ENCODE measurements around the gene ARCN1.
"Not testable (repeated sequence)": the region's sequence is repeated elsewhere in the genome, so short reads cannot be mapped to it uniquely, and the experiment has no call there.

Gene ARCN1

DNA sequence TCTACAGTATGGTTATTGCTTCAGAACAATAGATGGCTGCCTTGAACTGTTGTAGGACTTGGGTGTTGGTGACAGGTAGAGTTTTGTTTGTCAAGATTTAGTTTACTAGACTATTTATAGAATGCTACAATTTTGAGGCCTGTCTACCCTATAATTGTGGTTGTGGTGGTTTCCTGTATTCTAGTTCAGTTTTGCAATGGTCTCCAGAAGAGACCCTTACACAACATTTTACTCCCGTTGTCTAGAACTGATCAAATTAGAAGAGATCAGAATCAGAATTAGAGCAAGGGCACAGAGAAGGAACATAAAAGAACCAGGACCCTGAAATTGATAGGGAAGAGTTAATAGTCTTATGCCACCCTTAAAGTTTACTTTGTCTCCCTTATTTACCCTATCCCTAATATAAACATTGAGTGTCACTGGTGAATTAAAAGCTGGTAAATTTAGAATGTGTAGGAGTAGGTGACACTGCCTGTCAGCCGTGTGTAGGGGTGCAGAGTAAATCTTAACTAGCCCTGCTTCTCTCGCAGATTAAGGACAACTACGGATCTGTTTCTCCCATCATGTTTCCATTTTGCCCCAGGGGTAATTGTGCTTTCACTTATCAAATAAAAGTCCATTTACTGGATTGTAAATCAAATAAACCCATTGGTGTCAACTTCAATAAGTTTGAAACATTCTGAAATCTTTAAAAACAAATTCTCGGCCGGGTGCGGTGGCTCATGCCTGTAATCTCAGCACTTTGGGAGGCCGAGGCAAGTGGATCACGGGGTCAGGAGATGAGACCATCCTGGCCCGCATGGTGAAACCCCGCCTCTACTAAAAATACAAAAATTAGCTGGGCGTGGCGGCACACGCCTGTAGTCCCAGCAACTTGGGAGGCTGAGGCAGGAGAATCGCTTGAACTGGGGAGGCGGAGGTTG is 24.3 kb downstream of the ARCN1 start:
- 0 out of 2 replicates have a peak overlapping the region, but pooled peaks have one; percentile 17 for H3K27ac ChIP-seq
- TF ChIP-seq, protein P1, sequence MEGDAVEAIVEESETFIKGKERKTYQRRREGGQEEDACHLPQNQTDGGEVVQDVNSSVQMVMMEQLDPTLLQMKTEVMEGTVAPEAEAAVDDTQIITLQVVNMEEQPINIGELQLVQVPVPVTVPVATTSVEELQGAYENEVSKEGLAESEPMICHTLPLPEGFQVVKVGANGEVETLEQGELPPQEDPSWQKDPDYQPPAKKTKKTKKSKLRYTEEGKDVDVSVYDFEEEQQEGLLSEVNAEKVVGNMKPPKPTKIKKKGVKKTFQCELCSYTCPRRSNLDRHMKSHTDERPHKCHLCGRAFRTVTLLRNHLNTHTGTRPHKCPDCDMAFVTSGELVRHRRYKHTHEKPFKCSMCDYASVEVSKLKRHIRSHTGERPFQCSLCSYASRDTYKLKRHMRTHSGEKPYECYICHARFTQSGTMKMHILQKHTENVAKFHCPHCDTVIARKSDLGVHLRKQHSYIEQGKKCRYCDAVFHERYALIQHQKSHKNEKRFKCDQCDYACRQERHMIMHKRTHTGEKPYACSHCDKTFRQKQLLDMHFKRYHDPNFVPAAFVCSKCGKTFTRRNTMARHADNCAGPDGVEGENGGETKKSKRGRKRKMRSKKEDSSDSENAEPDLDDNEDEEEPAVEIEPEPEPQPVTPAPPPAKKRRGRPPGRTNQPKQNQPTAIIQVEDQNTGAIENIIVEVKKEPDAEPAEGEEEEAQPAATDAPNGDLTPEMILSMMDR (IDR thresholded peaks at IDR 0.05): no peak
- no peak for TF ChIP-seq ZFX (IDR thresholded peaks at IDR 0.05; ENCODE audit: borderline replicate concordance)

DNA sequence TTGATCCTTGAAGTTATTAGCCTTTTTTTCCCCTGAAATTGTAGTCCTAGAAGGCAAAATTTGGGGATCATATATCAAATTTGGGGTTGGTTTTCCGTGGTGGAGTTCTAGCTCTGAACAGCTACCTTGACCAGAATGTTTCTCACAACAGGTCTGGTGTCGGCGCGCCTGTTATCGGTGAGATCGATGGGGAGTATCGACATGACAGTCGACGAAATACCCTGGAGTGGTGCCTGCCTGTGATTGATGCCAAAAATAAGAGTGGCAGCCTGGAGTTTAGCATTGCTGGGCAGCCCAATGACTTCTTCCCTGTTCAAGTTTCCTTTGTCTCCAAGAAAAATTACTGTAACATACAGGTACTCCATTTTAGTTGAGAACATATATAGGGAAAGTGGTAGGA is 25.3 kb downstream of the ARCN1 start:
- H3K27ac ChIP-seq: no peak overlapping the region
- TF ChIP-seq, protein P1 (IDR thresholded peaks at IDR 0.05): no peak
- no peak for TF ChIP-seq ZFX (IDR thresholded peaks at IDR 0.05; ENCODE audit: borderline replicate concordance)

DNA sequence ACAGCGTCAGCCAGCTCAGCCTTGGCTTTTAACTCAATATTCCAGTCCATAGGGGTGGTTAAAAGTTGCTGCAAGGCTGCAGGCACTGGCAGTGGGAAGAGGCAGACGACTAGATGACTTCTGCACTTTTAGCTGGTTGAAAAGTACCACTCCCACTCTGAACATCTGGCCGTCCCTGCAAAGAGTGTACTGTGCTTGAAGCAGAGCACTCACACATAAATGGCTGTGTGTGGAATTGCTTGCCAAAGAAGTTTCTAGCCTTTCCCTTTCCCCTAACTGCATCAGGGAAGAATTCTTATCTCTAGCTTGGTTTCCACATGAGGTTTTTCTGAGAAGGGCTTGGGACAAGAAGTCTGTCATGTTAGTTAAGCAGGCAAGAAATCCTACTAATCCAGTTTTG is 30.1 kb downstream of the ARCN1 start:
- peak overlapping the region; percentile 14 for H3K27ac ChIP-seq
- TF ChIP-seq ZFX (IDR thresholded peaks at IDR 0.05; ENCODE audit: borderline replicate concordance): no peak
- TF ChIP-seq, protein P1 (IDR thresholded peaks at IDR 0.05): no peak

DNA sequence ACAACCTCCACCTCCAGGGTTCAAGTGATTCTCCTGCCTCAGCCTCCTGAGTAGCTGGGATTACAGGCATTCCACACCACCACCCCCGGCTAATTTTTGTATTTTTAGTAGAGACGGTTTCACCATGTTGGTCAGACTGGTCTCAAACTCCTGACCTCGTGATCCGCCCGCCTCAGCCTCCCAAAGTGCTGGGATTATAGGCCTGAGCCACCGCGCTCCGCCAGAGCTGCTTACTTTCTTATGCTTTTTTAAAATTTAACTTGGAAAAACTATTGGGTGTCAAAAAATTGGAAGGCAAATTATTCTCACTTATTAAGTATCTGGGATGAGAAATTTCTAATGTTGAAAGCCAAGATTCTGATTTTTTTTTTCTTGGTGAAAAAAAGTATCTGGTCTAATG is 31.5 kb downstream of the ARCN1 start:
- H3K27ac ChIP-seq: not testable (repeated sequence)

DNA sequence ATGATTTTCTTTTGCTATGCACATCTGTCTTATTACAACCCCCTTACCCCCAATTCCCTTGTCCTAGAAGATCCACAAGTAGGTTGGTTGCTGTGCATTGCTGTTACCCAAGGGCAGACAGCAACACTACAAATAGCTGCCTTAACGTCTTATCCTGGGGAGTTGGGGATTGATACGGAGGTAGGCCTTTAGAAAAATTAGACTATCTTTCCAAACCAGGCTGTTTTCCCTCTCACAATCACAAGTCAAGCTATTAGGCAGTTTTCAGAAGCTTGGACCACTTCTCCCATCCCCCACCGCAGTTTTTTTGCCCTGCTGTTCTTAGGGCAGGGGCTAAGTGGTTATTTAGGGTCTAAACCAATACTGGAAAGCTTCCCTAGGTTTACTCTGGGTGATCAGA is 32.4 kb downstream of the ARCN1 start:
- no peak overlapping the region for H3K27ac ChIP-seq

DNA sequence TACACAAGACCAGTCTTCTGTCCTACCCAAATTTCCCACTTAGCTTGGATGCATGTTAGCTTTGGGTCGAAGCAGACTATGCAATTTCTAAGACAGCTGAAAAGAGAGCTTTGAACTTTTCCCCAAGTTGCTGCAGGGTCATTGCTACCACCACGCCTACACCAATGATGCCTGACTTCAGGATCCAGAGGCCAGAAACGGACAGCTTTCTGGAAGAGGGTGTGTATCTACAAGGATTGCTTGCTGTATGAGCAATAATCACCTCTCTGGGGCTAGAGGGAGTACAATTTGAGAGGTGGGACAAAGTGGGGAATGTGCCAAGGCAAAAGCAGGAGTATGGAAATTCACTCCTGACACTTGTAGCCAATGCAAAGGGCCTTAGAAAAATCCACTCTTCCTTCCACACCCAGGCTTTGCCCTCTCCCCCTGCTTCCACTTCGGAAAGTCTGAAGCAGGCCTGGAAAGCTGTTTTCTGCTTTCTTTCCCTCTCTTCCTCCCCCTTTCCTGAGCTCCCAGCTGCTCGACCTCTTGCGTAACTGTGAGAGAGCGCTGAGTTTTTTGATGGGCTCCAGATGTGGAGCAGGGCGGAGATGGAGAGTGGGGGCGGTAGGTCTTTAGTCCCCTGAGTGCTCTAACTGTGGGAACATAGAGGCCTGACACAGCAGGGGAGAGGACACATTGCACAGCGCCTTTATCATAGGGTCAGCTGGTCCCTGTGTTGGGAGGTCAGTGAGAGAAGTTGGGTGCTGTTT is 33.1 kb downstream of the ARCN1 start:
- no peak overlapping the region for H3K27ac ChIP-seq
- TF ChIP-seq ZFX (IDR thresholded peaks at IDR 0.05; ENCODE audit: borderline replicate concordance): no peak

More for the DNA sequence above, 32.4 kb downstream of the ARCN1 start:
- TF ChIP-seq ZFX (IDR thresholded peaks at IDR 0.05; ENCODE audit: borderline replicate concordance): no peak
- TF ChIP-seq, protein P1 (IDR thresholded peaks at IDR 0.05): no peak

DNA sequence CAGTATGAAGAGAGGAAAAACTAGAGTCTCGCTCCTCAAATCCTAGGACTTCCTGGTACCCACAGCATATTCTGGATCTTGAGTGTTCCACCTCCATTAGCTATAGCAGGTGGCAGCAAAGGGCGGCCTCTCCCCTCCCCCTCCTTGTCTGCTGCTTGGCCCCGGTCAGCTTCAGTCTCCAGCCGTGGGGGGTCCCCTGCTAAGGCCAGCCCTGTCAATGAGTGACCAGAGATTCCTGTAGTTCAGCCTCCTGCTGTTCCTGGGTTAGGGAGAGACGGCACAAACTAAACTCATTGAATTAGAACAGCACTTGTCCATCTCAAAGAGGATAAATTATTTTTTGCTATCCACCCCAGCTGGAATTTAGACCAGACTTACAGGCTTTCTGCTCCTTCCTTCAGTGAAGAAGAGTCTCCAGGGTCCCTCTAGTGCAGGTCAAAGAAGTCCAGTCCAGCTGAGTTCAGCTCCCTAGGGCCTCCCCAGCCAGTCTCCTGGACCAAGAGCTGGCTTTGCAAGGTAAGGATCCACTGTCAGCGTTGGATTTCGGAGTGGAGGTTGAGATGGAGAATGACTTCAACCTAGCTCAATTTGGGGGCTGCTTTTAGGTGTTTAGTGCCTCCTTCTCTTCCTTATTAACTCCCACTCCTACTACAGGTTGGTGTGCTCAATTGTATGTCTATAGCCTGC is 34.1 kb downstream of the ARCN1 start:
- H3K27ac ChIP-seq: no peak overlapping the region
- TF ChIP-seq, protein P1 (IDR thresholded peaks at IDR 0.05): no peak
- TF ChIP-seq ZFX (IDR thresholded peaks at IDR 0.05; ENCODE audit: borderline replicate concordance): no peak

DNA sequence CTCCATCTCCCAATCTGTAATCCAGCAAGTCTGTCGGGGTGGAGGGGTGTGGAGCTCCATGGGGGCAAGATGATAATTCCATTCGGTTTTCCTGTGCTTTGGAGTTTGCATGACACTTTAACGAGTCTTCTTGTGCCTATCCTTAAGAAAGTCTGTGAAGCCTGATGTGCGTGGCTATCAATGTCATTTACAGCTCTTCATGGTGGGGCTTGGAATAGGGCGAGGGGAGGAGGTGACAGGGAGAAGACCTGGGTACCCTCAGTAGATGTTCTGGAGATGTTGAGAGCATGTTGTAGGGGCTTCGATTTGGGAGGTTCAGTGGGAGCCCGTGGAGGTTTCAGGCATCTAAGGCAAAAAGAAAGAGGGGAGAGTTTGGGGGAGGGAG is 34.6 kb downstream of the ARCN1 start:
- no peak overlapping the region for H3K27ac ChIP-seq
- no peak for TF ChIP-seq ZFX (IDR thresholded peaks at IDR 0.05; ENCODE audit: borderline replicate concordance)
- TF ChIP-seq, protein P1 (IDR thresholded peaks at IDR 0.05): no peak
